ENCODE data around the gene GAS2. TPM values are rescaled to one million over a fixed set of nuclear protein-coding genes. Genes with fewer than 3 reads are reported as not detected.
A peak's percentile ranks its signal among the peaks of the same experiment; 100 is the strongest.

Gene GAS2
- total and polyA plus RNA-seq, 2 donors (not counting 1 experiment from before 2014, with no cell fraction given) = 0.27 to 1.2 TPM

GRCh38 chr11:22723274-22723673, 56.9 kb downstream of the GAS2 start:
- Histone ChIP-seq H3K4me1 (ENCODE audit: control insufficient read depth, extremely low read depth, insufficient read depth, low read length) (no peaks in the 10 kb centered on the region), H3K4me3 (replicated peaks in 1 of 4; ENCODE audit: control extremely low read depth in 1 of 4, insufficient read depth in 1 of 4, low read depth in 3 of 4, low read length in 4 of 4) (no peak overlapping the region), H4K20me1 (ENCODE audit: control insufficient read depth, extremely low read depth, insufficient read depth, low read length) (no peaks in the 10 kb centered on the region), H3K9ac (ENCODE audit: insufficient read depth, low read length) (no peak overlapping the region), H3K27me3 (ENCODE audit: control insufficient read depth, insufficient read depth, low read length) (no peaks in the 10 kb centered on the region), H3K9me3 (ENCODE audit: control insufficient read depth, insufficient read depth, low read depth, low read length) (no peaks in the 10 kb centered on the region), H3K27ac (ENCODE audit: insufficient read depth, low read length) (no peak overlapping the region), H2AFZ (ENCODE audit: low read length) (no peak overlapping the region), H3K36me3 (ENCODE audit: control insufficient read depth, insufficient read depth, low read length) (no peaks in the 10 kb centered on the region), H3K4me2 (ENCODE audit: extremely low read depth, insufficient read depth, low read length) (no peak overlapping the region), H3K79me2 (ENCODE audit: control insufficient read depth, insufficient read depth, low read length) (no peaks in the 10 kb centered on the region)
- TF ChIP-seq CTCF (conservative IDR thresholded peaks at IDR 0.05 in 1 of 2, IDR thresholded peaks at IDR 0.05 in 1 of 2; ENCODE audit: low read depth in 1 of 2, low read length in 2 of 2) (no peak), EZH2 (IDR thresholded peaks at IDR 0.05; ENCODE audit: low read length, missing control alignments) (no peak)
- DNase-seq (ENCODE audit: low read depth in 2 of 2) = no peak

- Histone ChIP-seq H2AFZ (ENCODE audit: low read length) (no peak overlapping the region), H3K4me1 (ENCODE audit: control insufficient read depth, extremely low read depth, insufficient read depth, low read length) (no peaks in the 10 kb centered on the region), H4K20me1 (ENCODE audit: control insufficient read depth, extremely low read depth, insufficient read depth, low read length) (no peaks in the 10 kb centered on the region), H3K9me3 (ENCODE audit: control insufficient read depth, insufficient read depth, low read depth, low read length) (no peaks in the 10 kb centered on the region), H3K79me2 (ENCODE audit: control insufficient read depth, insufficient read depth, low read length) (no peaks in the 10 kb centered on the region), H3K27me3 (ENCODE audit: control insufficient read depth, insufficient read depth, low read length) (no peaks in the 10 kb centered on the region), H3K9ac (ENCODE audit: insufficient read depth, low read length) (no peak overlapping the region), H3K4me3 (replicated peaks in 1 of 4; ENCODE audit: control extremely low read depth in 1 of 4, insufficient read depth in 1 of 4, low read depth in 3 of 4, low read length in 4 of 4) (no peak overlapping the region), H3K4me2 (ENCODE audit: extremely low read depth, insufficient read depth, low read length) (no peak overlapping the region), H3K27ac (ENCODE audit: insufficient read depth, low read length) (no peak overlapping the region), H3K36me3 (ENCODE audit: control insufficient read depth, insufficient read depth, low read length) (no peaks in the 10 kb centered on the region)
- peak in 1 of 2 donors; percentile 42 for DNase-seq (ENCODE audit: low read depth in 2 of 2)
- no peak for TF ChIP-seq EZH2 (IDR thresholded peaks at IDR 0.05; ENCODE audit: low read length, missing control alignments)
These were observed 58.7 kb downstream of the GAS2 start for GRCh38 chr11:22725079-22725478.

GRCh38 chr11:22728600-22729389, 62.4 kb downstream of the GAS2 start:
- Histone ChIP-seq H3K27ac (ENCODE audit: insufficient read depth, low read length) (no peak overlapping the region), H3K9ac (ENCODE audit: insufficient read depth, low read length) (no peak overlapping the region), H3K4me3 (replicated peaks in 1 of 4; ENCODE audit: control extremely low read depth in 1 of 4, insufficient read depth in 1 of 4, low read depth in 3 of 4, low read length in 4 of 4) (no peak overlapping the region), H3K4me2 (ENCODE audit: extremely low read depth, insufficient read depth, low read length) (no peak overlapping the region), H4K20me1 (ENCODE audit: control insufficient read depth, extremely low read depth, insufficient read depth, low read length) (no peaks in the 10 kb centered on the region), H3K4me1 (ENCODE audit: control insufficient read depth, extremely low read depth, insufficient read depth, low read length) (no peaks in the 10 kb centered on the region), H3K36me3 (ENCODE audit: control insufficient read depth, insufficient read depth, low read length) (no peaks in the 10 kb centered on the region), H3K79me2 (ENCODE audit: control insufficient read depth, insufficient read depth, low read length) (no peaks in the 10 kb centered on the region), H2AFZ (ENCODE audit: low read length) (no peak overlapping the region), H3K27me3 (ENCODE audit: control insufficient read depth, insufficient read depth, low read length) (no peaks in the 10 kb centered on the region), H3K9me3 (ENCODE audit: control insufficient read depth, insufficient read depth, low read depth, low read length) (no peaks in the 10 kb centered on the region)
- no peak for DNase-seq (ENCODE audit: low read depth in 2 of 2)
- TF ChIP-seq EZH2 (IDR thresholded peaks at IDR 0.05; ENCODE audit: low read length, missing control alignments) (no peak), CTCF (conservative IDR thresholded peaks at IDR 0.05 in 1 of 2, IDR thresholded peaks at IDR 0.05 in 1 of 2; ENCODE audit: low read depth in 1 of 2, low read length in 2 of 2) (no peak)

Measured in fibroblast of lung (primary cell).